22Rv1 (cell line): ENCODE data around the gene XPC.
A peak's percentile ranks its signal among the peaks of the same experiment; 100 is the strongest.

Experiments used
- H3K27ac ChIP-seq: fragments of 450-650 bp; 2 replicates; pipeline ENCODE4 v1.5.1; 2017
- CTCF ChIP-seq: fragments of 450-650 bp; IDR thresholded peaks from 2 replicates; pipeline ENCODE4 v1.5.1; 2017; ENCODE audit warnings: mild to moderate bottlenecking
- ZFX ChIP-seq: fragments of 450-650 bp; IDR thresholded peaks from 2 replicates; pipeline ENCODE4 v1.6.1; 2017; ENCODE audit warnings: antibody characterized with exemption, borderline replicate concordance

The XPC gene

GRCh38 chr3:14126887-14127505 is 51.4 kb downstream of the XPC start:
- TF ChIP-seq CTCF (no peak), ZFX (no peak)
- no peak overlapping the region for H3K27ac ChIP-seq

GRCh38 chr3:14126017-14126886 is 52.1 kb downstream of the XPC start:
- peak overlapping the region; percentile 82 for H3K27ac ChIP-seq
- no peak for TF ChIP-seq ZFX
- TF ChIP-seq CTCF: no peak

- H3K27ac ChIP-seq: peak overlapping the region; percentile 82
- TF ChIP-seq ZFX: no peak
- TF ChIP-seq CTCF: peak; percentile 29; the same call in 1 of the 2 replicates
Observed at GRCh38 chr3:14125193-14126016, 53.0 kb downstream of the XPC start.

- TF ChIP-seq ZFX (no peak), CTCF (no peak)
Observed at GRCh38 chr3:14124615-14125192, 53.7 kb downstream of the XPC start, which contains the start of the genes CHCHD4 and TMEM43. TSS of gene CHCHD4 (minus strand) at chr3:14124870. CDS start at chr3:14124676, 194 bp downstream. TSS of gene TMEM43 (plus strand) at chr3:14125052. CDS start at chr3:14125194, 142 bp downstream.

GRCh38 chr3:14124223-14124614 is 54.2 kb downstream of the XPC start:
- TF ChIP-seq ZFX (no peak), CTCF (no peak)

More at GRCh38 chr3:14124615-14125192, 53.7 kb downstream of the XPC start, which contains the start of the genes CHCHD4 and TMEM43:
- peak within 1 kb of the TSS; percentile 82 for H3K27ac ChIP-seq

GRCh38 chr3:14123308-14124222 is 54.8 kb downstream of the XPC start:
- TF ChIP-seq ZFX (no peak), CTCF (no peak)
- H3K27ac ChIP-seq: peak overlapping the region; percentile 82

More at GRCh38 chr3:14124223-14124614, 54.2 kb downstream of the XPC start:
- peak overlapping the region; percentile 82 for H3K27ac ChIP-seq
